NCI-H1092 treated with DMSO at 0.1 percent for 48 hours (cell line): ENCODE data around the gene CLEC19A.
"Not testable (repeated sequence)": the region's sequence is repeated elsewhere in the genome, so short reads cannot be mapped to it uniquely, and the experiment has no call there.

Experiments used
- DNase-seq: peaks from one replicate; lab custom pipeline; 2025; lab: John Stamatoyannopoulos, UW

CLEC19A gene

GRCh38 chr16:19286827-19287226 lies 1.3 kb downstream of the CLEC19A start:
- DNase-seq: no peak

GRCh38 chr16:19287241-19287640 lies 1.7 kb downstream of the CLEC19A start:
- DNase-seq: no peak

- no peak for DNase-seq
These were observed 3.6 kb downstream of the CLEC19A start for GRCh38 chr16:19288872-19289799.

- peak; percentile 51 for DNase-seq
These were observed 4.4 kb downstream of the CLEC19A start for GRCh38 chr16:19289811-19290485.

- no peak for DNase-seq
These were observed 5.3 kb downstream of the CLEC19A start for GRCh38 chr16:19290860-19291259.

GRCh38 chr16:19291475-19291874 lies 5.9 kb downstream of the CLEC19A start:
- DNase-seq: no peak

- no peak for DNase-seq
These were observed 6.7 kb downstream of the CLEC19A start for GRCh38 chr16:19292186-19292585.

- no peak for DNase-seq
These were observed 8.7 kb downstream of the CLEC19A start for GRCh38 chr16:19294156-19294649.

- DNase-seq: no peak
These were observed 9.9 kb downstream of the CLEC19A start for GRCh38 chr16:19295393-19295792.

GRCh38 chr16:19297454-19297853 lies 11.9 kb downstream of the CLEC19A start:
- no peak for DNase-seq

GRCh38 chr16:19299565-19299964 lies 14.0 kb downstream of the CLEC19A start:
- no peak for DNase-seq

GRCh38 chr16:19301931-19302330 lies 16.4 kb downstream of the CLEC19A start:
- DNase-seq: no peak

- no peak for DNase-seq
These were observed 19.2 kb downstream of the CLEC19A start for GRCh38 chr16:19304750-19305149.

- DNase-seq: no peak
These were observed 19.9 kb downstream of the CLEC19A start for GRCh38 chr16:19305443-19305842.

- DNase-seq: no peak
These were observed 22.2 kb downstream of the CLEC19A start for GRCh38 chr16:19307587-19308241.

- DNase-seq: no peak
These were observed 22.9 kb downstream of the CLEC19A start for GRCh38 chr16:19308392-19308791.

GRCh38 chr16:19309178-19309577 lies 23.6 kb downstream of the CLEC19A start:
- DNase-seq: no peak

GRCh38 chr16:19314718-19315425 lies 29.3 kb downstream of the CLEC19A start:
- DNase-seq: no peak

GRCh38 chr16:19315889-19316433 lies 30.4 kb downstream of the CLEC19A start:
- DNase-seq: no peak

- no peak for DNase-seq
These were observed 31.3 kb downstream of the CLEC19A start for GRCh38 chr16:19316846-19317245.

GRCh38 chr16:19321186-19321585 lies 35.7 kb downstream of the CLEC19A start:
- not testable (repeated sequence) for DNase-seq

GRCh38 chr16:19323596-19323995 lies 38.1 kb downstream of the CLEC19A start:
- no peak for DNase-seq
